ENCODE results near the gene PRKAR2A.
"Not testable (repeated sequence)": the region's sequence is repeated elsewhere in the genome, so short reads cannot be mapped to it uniquely, and the experiment has no call there.

Gene PRKAR2A

GRCh38 chr3:48783304-48783703 is 64.4 kb downstream of the PRKAR2A start:
- H3K27me3 ChIP-seq (ENCODE audit: control insufficient read depth in 2 of 2, insufficient read depth in 2 of 2, low read length in 2 of 2): no peaks in the 10 kb centered on the region
- H3K36me3 ChIP-seq (ENCODE audit: control insufficient read depth in 2 of 2, insufficient read depth in 2 of 2, low read length in 2 of 2): peaks cover 18 to 23% of the 10 kb centered on the region in 2 donors
- no peak overlapping the region for H3K4me3 ChIP-seq (ENCODE audit: low read length in 2 of 2)
- no peak overlapping the region for H3K9ac ChIP-seq (ENCODE audit: low read depth in 1 of 2, low read length in 2 of 2)
- H3K27ac ChIP-seq (ENCODE audit: low read depth in 2 of 2, low read length in 2 of 2): no peak overlapping the region
- H3K9me3 ChIP-seq (ENCODE audit: control insufficient read depth in 2 of 2, low read length in 2 of 2): no peaks in the 10 kb centered on the region
- no peaks in the 10 kb centered on the region for H3K4me1 ChIP-seq (ENCODE audit: control insufficient read depth in 2 of 2, insufficient read depth in 2 of 2, low read length in 2 of 2)

- H3K9me3 ChIP-seq (ENCODE audit: control insufficient read depth in 2 of 2, low read length in 2 of 2): no peaks in the 10 kb centered on the region
- no peak overlapping the region for H3K9ac ChIP-seq (ENCODE audit: low read depth in 1 of 2, low read length in 2 of 2)
- peaks cover 16 to 17% of the 10 kb centered on the region in 2 donors for H3K36me3 ChIP-seq (ENCODE audit: control insufficient read depth in 2 of 2, insufficient read depth in 2 of 2, low read length in 2 of 2)
- H3K27me3 ChIP-seq (ENCODE audit: control insufficient read depth in 2 of 2, insufficient read depth in 2 of 2, low read length in 2 of 2): no peaks in the 10 kb centered on the region
- H3K4me3 ChIP-seq (ENCODE audit: low read length in 2 of 2): no peak overlapping the region
- no peak overlapping the region for H3K27ac ChIP-seq (ENCODE audit: low read depth in 2 of 2, low read length in 2 of 2)
- H3K4me1 ChIP-seq (ENCODE audit: control insufficient read depth in 2 of 2, insufficient read depth in 2 of 2, low read length in 2 of 2): no peaks in the 10 kb centered on the region
Measured at GRCh38 chr3:48782046-48782445, 65.6 kb downstream of the PRKAR2A start.

- not testable (repeated sequence) for H3K27me3 ChIP-seq (ENCODE audit: control insufficient read depth in 2 of 2, insufficient read depth in 2 of 2, low read length in 2 of 2); H3K4me1 ChIP-seq (ENCODE audit: control insufficient read depth in 2 of 2, insufficient read depth in 2 of 2, low read length in 2 of 2); H3K9me3 ChIP-seq (ENCODE audit: control insufficient read depth in 2 of 2, low read length in 2 of 2); H3K4me3 ChIP-seq (ENCODE audit: low read length in 2 of 2); H3K27ac ChIP-seq (ENCODE audit: low read depth in 2 of 2, low read length in 2 of 2); H3K9ac ChIP-seq (ENCODE audit: low read depth in 1 of 2, low read length in 2 of 2)
- H3K36me3 ChIP-seq (ENCODE audit: control insufficient read depth in 2 of 2, insufficient read depth in 2 of 2, low read length in 2 of 2): peaks cover 10 to 13% of the 10 kb centered on the region in 2 donors
Measured at GRCh38 chr3:48778565-48778964, 69.1 kb downstream of the PRKAR2A start.

GRCh38 chr3:48776854-48777253 is 70.8 kb downstream of the PRKAR2A start:
- H3K27ac ChIP-seq (ENCODE audit: low read depth in 2 of 2, low read length in 2 of 2): no peak overlapping the region
- H3K9me3 ChIP-seq (ENCODE audit: control insufficient read depth in 2 of 2, low read length in 2 of 2): no peaks in the 10 kb centered on the region
- H3K4me3 ChIP-seq (ENCODE audit: low read length in 2 of 2): no peak overlapping the region
- no peaks in the 10 kb centered on the region for H3K4me1 ChIP-seq (ENCODE audit: control insufficient read depth in 2 of 2, insufficient read depth in 2 of 2, low read length in 2 of 2)
- H3K9ac ChIP-seq (ENCODE audit: low read depth in 1 of 2, low read length in 2 of 2): no peak overlapping the region
- no peaks in the 10 kb centered on the region for H3K27me3 ChIP-seq (ENCODE audit: control insufficient read depth in 2 of 2, insufficient read depth in 2 of 2, low read length in 2 of 2)
- H3K36me3 ChIP-seq (ENCODE audit: control insufficient read depth in 2 of 2, insufficient read depth in 2 of 2, low read length in 2 of 2): peaks cover 6 to 10% of the 10 kb centered on the region in 2 donors

- Histone ChIP-seq H3K4me1 (ENCODE audit: control insufficient read depth in 2 of 2, insufficient read depth in 2 of 2, low read length in 2 of 2) (no peaks in the 10 kb centered on the region), H3K27ac (ENCODE audit: low read depth in 2 of 2, low read length in 2 of 2) (no peak overlapping the region), H3K36me3 (ENCODE audit: control insufficient read depth in 2 of 2, insufficient read depth in 2 of 2, low read length in 2 of 2) (peaks cover 12 to 17% of the 10 kb centered on the region in 2 donors), H3K27me3 (ENCODE audit: control insufficient read depth in 2 of 2, insufficient read depth in 2 of 2, low read length in 2 of 2) (no peaks in the 10 kb centered on the region), H3K9me3 (ENCODE audit: control insufficient read depth in 2 of 2, low read length in 2 of 2) (no peaks in the 10 kb centered on the region), H3K4me3 (ENCODE audit: low read length in 2 of 2) (no peak overlapping the region), H3K9ac (ENCODE audit: low read depth in 1 of 2, low read length in 2 of 2) (no peak overlapping the region)
Measured at GRCh38 chr3:48770192-48770502, 77.5 kb downstream of the PRKAR2A start.

- no peak overlapping the region for H3K9ac ChIP-seq (ENCODE audit: low read depth in 1 of 2, low read length in 2 of 2)
- peaks cover 16 to 19% of the 10 kb centered on the region in 2 donors for H3K36me3 ChIP-seq (ENCODE audit: control insufficient read depth in 2 of 2, insufficient read depth in 2 of 2, low read length in 2 of 2)
Measured at GRCh38 chr3:48765376-48765775, 82.3 kb downstream of the PRKAR2A start.

GRCh38 chr3:48762816-48763215 is 84.9 kb downstream of the PRKAR2A start:
- no peak overlapping the region for H3K9ac ChIP-seq (ENCODE audit: low read depth in 1 of 2, low read length in 2 of 2)
- H3K36me3 ChIP-seq (ENCODE audit: control insufficient read depth in 2 of 2, insufficient read depth in 2 of 2, low read length in 2 of 2): peaks cover 14 to 23% of the 10 kb centered on the region in 2 donors
- H3K4me1 ChIP-seq (ENCODE audit: control insufficient read depth in 2 of 2, insufficient read depth in 2 of 2, low read length in 2 of 2): no peaks in the 10 kb centered on the region
- H3K9me3 ChIP-seq (ENCODE audit: control insufficient read depth in 2 of 2, low read length in 2 of 2): no peaks in the 10 kb centered on the region
- H3K4me3 ChIP-seq (ENCODE audit: low read length in 2 of 2): no peak overlapping the region
- no peaks in the 10 kb centered on the region for H3K27me3 ChIP-seq (ENCODE audit: control insufficient read depth in 2 of 2, insufficient read depth in 2 of 2, low read length in 2 of 2)
- H3K27ac ChIP-seq (ENCODE audit: low read depth in 2 of 2, low read length in 2 of 2): no peak overlapping the region

More at GRCh38 chr3:48765376-48765775, 82.3 kb downstream of the PRKAR2A start:
- H3K27me3 ChIP-seq (ENCODE audit: control insufficient read depth in 2 of 2, insufficient read depth in 2 of 2, low read length in 2 of 2): no peaks in the 10 kb centered on the region
- H3K27ac ChIP-seq (ENCODE audit: low read depth in 2 of 2, low read length in 2 of 2): no peak overlapping the region
- no peaks in the 10 kb centered on the region for H3K9me3 ChIP-seq (ENCODE audit: control insufficient read depth in 2 of 2, low read length in 2 of 2)
- no peak overlapping the region for H3K4me3 ChIP-seq (ENCODE audit: low read length in 2 of 2)
- H3K4me1 ChIP-seq (ENCODE audit: control insufficient read depth in 2 of 2, insufficient read depth in 2 of 2, low read length in 2 of 2): no peaks in the 10 kb centered on the region

GRCh38 chr3:48759991-48760540 is 87.6 kb downstream of the PRKAR2A start:
- peaks cover 17 to 22% of the 10 kb centered on the region in 2 donors for H3K36me3 ChIP-seq (ENCODE audit: control insufficient read depth in 2 of 2, insufficient read depth in 2 of 2, low read length in 2 of 2)

GRCh38 chr3:48759531-48759930 is 88.1 kb downstream of the PRKAR2A start:
- H3K36me3 ChIP-seq (ENCODE audit: control insufficient read depth in 2 of 2, insufficient read depth in 2 of 2, low read length in 2 of 2): peaks cover 17 to 18% of the 10 kb centered on the region in 2 donors
- not testable (repeated sequence) for H3K27ac ChIP-seq (ENCODE audit: low read depth in 2 of 2, low read length in 2 of 2); H3K27me3 ChIP-seq (ENCODE audit: control insufficient read depth in 2 of 2, insufficient read depth in 2 of 2, low read length in 2 of 2); H3K4me1 ChIP-seq (ENCODE audit: control insufficient read depth in 2 of 2, insufficient read depth in 2 of 2, low read length in 2 of 2); H3K9me3 ChIP-seq (ENCODE audit: control insufficient read depth in 2 of 2, low read length in 2 of 2); H3K9ac ChIP-seq (ENCODE audit: low read depth in 1 of 2, low read length in 2 of 2); H3K4me3 ChIP-seq (ENCODE audit: low read length in 2 of 2)

More at GRCh38 chr3:48759991-48760540, 87.6 kb downstream of the PRKAR2A start:
- H3K9me3 ChIP-seq (ENCODE audit: control insufficient read depth in 2 of 2, low read length in 2 of 2); H3K4me1 ChIP-seq (ENCODE audit: control insufficient read depth in 2 of 2, insufficient read depth in 2 of 2, low read length in 2 of 2); H3K9ac ChIP-seq (ENCODE audit: low read depth in 1 of 2, low read length in 2 of 2); H3K27ac ChIP-seq (ENCODE audit: low read depth in 2 of 2, low read length in 2 of 2); H3K4me3 ChIP-seq (ENCODE audit: low read length in 2 of 2); H3K27me3 ChIP-seq (ENCODE audit: control insufficient read depth in 2 of 2, insufficient read depth in 2 of 2, low read length in 2 of 2): not testable (repeated sequence)

- Histone ChIP-seq H3K36me3 (ENCODE audit: control insufficient read depth in 2 of 2, insufficient read depth in 2 of 2, low read length in 2 of 2) (peaks cover 13 to 14% of the 10 kb centered on the region in 2 donors), H3K4me1 (ENCODE audit: control insufficient read depth in 2 of 2, insufficient read depth in 2 of 2, low read length in 2 of 2) (no peaks in the 10 kb centered on the region), H3K4me3 (ENCODE audit: low read length in 2 of 2) (no peak overlapping the region), H3K9ac (ENCODE audit: low read depth in 1 of 2, low read length in 2 of 2) (no peak overlapping the region), H3K9me3 (ENCODE audit: control insufficient read depth in 2 of 2, low read length in 2 of 2) (no peaks in the 10 kb centered on the region), H3K27ac (ENCODE audit: low read depth in 2 of 2, low read length in 2 of 2) (no peak overlapping the region), H3K27me3 (ENCODE audit: control insufficient read depth in 2 of 2, insufficient read depth in 2 of 2, low read length in 2 of 2) (no peaks in the 10 kb centered on the region)
Measured at GRCh38 chr3:48759071-48759470, 88.6 kb downstream of the PRKAR2A start.

- no peak overlapping the region for H3K9ac ChIP-seq (ENCODE audit: low read depth in 1 of 2, low read length in 2 of 2)
- no peaks in the 10 kb centered on the region for H3K9me3 ChIP-seq (ENCODE audit: control insufficient read depth in 2 of 2, low read length in 2 of 2)
- H3K4me3 ChIP-seq (ENCODE audit: low read length in 2 of 2): no peak overlapping the region
- H3K4me1 ChIP-seq (ENCODE audit: control insufficient read depth in 2 of 2, insufficient read depth in 2 of 2, low read length in 2 of 2): no peaks in the 10 kb centered on the region
- peaks cover 14 to 17% of the 10 kb centered on the region in 2 donors for H3K36me3 ChIP-seq (ENCODE audit: control insufficient read depth in 2 of 2, insufficient read depth in 2 of 2, low read length in 2 of 2)
- H3K27ac ChIP-seq (ENCODE audit: low read depth in 2 of 2, low read length in 2 of 2): no peak overlapping the region
- H3K27me3 ChIP-seq (ENCODE audit: control insufficient read depth in 2 of 2, insufficient read depth in 2 of 2, low read length in 2 of 2): no peaks in the 10 kb centered on the region
Measured at GRCh38 chr3:48756640-48757039, 91.0 kb downstream of the PRKAR2A start.
